Upper lobe of left lung (tissue), 4 donors: ENCODE measurements around the gene C2orf76.

Experiments
- EP300 ChIP-seq, 4 donors: sonication (generic); formaldehyde crosslinking; IDR thresholded peaks; one replicate each; pipeline ENCODE4 v1.5.1; 2017; ENCODE audit warnings: antibody characterized with exemption in 4 of 4, control low read depth in 2 of 4
- POLR2A ChIP-seq, 4 donors: fragments of 450-650 bp; IDR thresholded peaks; one replicate each; pipeline ENCODE4 v1.5.1; 2016 to 2017; ENCODE audit warnings: antibody characterized with exemption in 4 of 4, mild to moderate bottlenecking in 2 of 4
- POLR2AphosphoS5 ChIP-seq, 2 donors: sonication (generic); formaldehyde crosslinking; IDR thresholded peaks; one replicate each; pipeline ENCODE4 v1.5.1; 2017; ENCODE audit warnings: antibody characterized with exemption in 2 of 2
- TF ChIP-seq, protein P1 (sequence below), 6 experiments: fragments of 450-650 bp in 4 of 6; fragments of 200-600 bp in 2 of 6; sonication (generic) in 2 of 6; IDR thresholded peaks; one replicate each; pipeline ENCODE4 v1.5.1; 2016 to 2019; ENCODE audit warnings: antibody characterized with exemption in 6 of 6

DNA sequence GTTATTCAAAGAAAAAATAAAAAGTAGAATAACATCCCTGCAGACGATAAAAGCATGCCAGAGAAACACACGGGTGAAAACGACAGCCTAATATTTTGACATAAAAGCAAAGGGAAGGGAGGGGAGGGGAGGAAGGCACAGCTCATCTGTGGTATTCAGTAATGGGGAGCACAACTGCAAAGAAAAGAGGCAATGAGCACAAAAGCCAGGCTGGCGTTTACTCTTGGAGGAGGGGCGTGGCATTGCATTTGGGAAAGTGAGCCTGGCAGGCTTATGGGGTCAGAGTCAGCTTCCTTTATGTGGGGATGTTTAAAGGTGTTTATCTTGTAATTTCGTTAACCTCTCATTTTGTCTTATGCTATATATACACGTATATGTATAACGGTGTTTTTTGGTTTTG lies 89.8 kb downstream of the C2orf76 start:
- TF ChIP-seq, protein P1, sequence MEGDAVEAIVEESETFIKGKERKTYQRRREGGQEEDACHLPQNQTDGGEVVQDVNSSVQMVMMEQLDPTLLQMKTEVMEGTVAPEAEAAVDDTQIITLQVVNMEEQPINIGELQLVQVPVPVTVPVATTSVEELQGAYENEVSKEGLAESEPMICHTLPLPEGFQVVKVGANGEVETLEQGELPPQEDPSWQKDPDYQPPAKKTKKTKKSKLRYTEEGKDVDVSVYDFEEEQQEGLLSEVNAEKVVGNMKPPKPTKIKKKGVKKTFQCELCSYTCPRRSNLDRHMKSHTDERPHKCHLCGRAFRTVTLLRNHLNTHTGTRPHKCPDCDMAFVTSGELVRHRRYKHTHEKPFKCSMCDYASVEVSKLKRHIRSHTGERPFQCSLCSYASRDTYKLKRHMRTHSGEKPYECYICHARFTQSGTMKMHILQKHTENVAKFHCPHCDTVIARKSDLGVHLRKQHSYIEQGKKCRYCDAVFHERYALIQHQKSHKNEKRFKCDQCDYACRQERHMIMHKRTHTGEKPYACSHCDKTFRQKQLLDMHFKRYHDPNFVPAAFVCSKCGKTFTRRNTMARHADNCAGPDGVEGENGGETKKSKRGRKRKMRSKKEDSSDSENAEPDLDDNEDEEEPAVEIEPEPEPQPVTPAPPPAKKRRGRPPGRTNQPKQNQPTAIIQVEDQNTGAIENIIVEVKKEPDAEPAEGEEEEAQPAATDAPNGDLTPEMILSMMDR (IDR thresholded peaks at IDR 0.05), result no peak
- no peak for TF ChIP-seq POLR2AphosphoS5 (IDR thresholded peaks at IDR 0.05)
- no peak for TF ChIP-seq POLR2A (IDR thresholded peaks at IDR 0.05)
- TF ChIP-seq EP300 (IDR thresholded peaks at IDR 0.05), result no peak
